SHP77 (cell line): ENCODE results near the gene PRDX2.
"Not testable (repeated sequence)": the region's sequence is repeated elsewhere in the genome, so short reads cannot be mapped to it uniquely, and the experiment has no call there.

Source experiments
- DNase-seq, 2 experiments: peaks; one replicate each; lab custom pipeline; 2025; lab: John Stamatoyannopoulos, UW

PRDX2 gene

DNA sequence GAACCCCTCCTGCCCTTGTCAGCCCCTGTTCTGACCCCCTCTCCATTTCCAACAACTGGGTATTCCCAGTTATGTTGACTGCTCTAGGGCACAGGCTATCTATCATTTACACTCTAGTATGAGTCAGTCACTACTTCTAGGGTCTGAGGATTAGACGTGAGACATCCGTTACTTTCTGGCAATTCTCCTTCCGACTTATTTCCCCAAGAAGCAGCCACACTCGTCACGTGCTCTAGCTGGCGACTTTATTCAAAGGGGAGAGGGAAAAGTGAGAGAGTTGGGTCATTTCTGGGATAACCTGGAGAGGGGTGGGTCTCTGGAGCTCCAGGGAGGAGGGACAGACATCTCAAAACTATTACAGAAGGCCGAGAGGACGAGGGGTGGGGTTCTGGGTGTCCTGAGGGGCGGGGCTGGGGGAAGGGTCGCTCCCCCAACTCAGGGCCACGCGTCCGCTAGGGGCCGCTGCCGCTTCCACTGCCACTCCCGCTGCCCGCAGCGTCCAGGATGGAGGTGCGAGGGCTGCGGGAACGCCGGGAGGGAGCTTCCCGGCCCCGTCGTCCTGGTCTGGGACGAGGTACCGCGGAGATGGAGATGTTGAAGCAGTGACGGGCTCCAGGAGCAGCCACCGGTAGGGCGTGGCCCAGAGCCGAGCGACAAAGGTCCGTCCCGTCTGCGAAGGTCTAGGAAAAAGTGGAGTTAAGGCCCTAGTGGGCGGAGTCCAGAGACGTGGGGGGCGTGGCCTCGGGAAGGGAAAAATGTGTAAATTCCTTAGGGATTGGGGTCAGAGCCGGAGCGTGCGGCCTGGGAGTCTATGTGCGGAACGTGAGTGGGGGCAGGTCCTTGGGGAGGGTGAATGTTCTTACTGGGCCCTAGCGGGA is 23.9 kb upstream of the PRDX2 start:
- no peak for DNase-seq

DNA sequence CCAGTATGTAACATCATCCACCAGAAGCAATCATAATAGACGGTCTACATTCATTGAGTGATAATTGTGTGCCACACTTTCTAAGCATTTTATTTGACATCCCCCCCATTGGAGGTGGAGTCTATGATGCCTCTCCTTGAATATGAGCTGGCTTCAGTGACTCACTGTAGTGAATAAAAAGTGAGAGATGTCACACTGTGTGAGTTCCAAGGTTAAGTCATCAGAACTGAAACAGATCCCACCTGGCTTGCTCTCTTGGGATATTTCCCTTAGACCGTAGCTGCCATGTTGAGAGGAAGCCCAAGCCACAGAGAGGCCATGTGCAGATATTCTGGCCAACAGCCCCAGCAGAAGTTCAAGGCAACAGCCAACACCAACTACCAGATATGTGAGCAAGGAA is 20.2 kb upstream of the PRDX2 start:
- DNase-seq = no peak

DNA sequence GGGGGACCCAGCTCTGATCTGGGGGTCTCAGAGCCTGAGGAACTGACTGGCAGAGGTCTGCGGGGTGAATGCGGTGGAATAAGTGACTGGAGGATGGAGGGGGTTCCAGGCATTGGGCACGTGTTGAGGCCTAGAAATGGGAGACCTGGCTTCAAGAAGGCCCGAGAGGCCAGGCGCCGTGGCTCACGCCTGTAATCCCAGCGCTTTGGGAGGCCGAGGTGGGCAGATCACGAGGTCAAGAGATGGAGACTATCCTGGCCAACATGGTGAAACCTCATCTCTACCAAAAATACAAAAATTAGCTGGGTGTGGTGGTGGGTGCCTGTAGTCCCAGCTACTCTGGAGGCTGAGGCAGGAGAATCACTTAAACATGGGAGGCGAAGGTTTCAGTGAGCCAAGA is 16.2 kb upstream of the PRDX2 start:
- DNase-seq = not testable (repeated sequence)

DNA sequence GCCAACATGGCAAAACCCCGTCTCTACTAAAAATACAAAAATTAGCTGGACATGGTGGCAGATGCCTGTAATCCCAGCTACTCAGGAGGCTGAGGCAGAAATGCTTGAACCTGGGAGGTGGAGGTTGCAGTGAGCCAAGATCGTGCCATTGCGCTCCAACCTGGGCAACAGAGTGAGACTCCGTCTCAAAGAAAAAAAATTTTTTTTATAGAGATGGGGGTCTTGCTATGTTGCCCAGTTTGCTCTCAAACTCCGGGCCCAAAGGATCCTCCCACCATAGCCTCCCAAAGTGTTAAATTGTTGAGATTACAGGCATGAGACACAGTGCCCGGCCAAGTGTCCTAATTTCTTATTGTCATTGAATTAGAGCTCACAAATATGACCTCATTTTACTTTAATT is 15.6 kb upstream of the PRDX2 start:
- not testable (repeated sequence) for DNase-seq

DNA sequence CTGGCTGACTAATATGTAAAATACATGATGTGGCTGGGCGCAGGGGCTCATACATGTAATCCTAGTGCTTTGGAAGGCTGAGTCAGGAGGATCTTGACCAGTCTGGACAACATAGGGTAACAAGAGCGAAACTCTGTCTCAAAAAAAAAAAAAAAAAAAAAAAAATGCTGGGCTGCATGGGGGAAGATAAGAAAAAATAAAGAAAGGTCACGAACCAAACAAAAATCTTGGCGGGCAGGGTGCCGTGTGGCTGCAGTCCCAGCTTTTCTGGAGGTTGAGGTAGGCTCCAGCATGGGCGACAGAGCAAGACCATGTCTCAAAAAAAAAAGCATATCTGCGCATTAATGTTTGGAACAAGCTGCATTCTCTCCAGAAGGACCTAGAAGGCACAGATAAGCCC is 13.5 kb upstream of the PRDX2 start:
- no peak for DNase-seq

DNA sequence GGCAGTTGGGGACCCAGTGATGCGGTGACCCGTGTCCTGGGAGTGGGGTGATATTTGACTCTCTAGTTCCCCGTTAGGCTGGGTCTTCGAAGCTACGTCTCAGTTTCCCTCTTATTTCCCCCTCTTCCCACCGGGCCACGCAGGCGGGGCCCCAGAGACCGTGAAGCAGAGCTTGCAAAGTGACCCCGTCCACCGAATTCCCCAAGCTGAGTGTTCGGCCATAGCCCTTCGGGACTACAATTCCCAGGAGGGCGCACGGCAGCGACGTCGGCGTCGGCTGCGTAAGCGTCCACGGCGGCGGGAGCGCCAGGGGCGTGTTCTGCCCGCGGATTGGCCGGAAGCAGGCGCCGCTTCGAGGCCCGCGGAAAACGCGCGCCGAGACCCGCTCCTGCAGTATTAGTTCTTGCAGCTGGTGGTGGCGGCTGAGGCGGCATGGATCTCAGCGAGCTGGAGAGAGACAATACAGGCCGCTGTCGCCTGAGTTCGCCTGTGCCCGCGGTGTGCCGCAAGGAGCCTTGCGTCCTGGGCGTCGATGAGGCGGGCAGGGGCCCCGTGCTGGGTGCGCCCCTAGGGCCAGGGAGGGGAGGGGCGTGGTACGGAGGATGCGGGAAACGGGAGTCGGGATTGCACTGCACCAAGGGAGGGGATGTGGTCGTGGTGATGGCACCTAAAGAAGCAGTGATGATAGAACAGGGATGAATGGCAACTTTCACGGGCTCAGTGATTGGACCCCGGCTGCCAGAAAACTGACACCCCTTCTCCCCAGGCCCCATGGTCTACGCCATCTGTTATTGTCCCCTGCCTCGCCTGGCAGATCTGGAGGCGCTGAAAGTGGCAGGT is 4.9 kb upstream of the PRDX2 start, which contains the start of gene RNASEH2A:
RNASEH2A (plus strand) TSS at position 343 of the 840 bp plus-strand sequence; CDS start at position 433, 90 bp downstream.
- peak; percentile 67 to 88 for DNase-seq

DNA sequence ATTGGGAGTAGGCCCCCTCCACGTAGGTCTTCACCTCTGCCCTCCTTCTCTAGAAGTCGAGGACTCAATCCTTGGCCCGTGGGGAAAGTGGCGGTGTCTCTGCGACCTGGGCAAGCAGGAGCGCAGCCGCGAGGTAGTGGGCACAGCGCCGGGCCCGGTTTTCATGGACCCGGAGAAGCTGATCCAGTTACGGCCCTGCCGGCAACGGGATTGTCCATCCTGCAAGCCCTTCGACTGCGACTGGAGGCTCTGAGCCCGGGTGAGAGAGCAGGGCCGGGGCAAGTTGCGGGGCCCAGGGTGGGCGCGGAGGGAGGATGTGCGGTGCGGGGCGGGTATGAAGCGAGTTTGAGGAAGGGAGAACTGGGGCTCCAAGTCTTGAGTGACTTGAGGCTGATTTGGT is 2.5 kb upstream of the PRDX2 start:
- DNase-seq = no peak

DNA sequence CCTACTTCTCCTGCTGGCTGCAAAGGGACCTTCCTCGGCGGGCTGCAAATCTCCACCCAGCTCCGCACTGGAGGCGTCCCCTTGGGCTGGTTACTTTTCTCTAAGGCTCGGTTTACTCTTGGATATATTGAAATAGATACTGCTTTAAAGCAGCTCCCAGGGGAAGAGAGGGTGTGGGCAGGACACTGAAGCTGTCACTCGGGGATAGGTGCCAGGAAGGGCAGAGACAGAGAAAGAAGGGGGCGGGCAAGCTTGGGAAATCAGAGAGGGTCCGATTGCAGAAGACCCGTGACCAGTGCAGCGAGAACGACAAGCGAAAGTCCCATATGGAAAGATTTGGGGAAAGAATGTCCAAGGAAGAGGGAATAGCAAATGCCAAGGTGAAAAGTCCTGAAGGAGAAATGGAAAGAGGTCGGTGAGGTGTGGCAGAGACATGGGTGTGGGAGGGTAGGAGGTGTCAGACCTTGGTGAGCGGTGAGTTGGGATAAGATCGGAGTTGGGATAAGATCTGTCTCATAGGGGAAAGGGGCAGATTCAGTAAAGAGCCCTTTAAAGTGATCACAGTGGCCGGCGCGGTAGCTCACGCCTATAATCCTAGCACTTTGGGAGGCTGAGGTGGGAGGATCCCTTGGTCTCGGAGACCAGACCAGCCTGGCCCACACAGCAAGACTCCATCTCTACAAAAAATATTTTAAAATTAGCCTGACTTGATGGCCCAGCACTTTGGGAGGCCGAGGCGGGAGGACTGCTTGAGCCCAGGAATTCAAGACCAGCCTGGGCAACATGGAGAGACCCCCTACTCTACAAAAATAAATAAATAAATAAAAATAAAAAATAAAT is 887 bp upstream of the PRDX2 start:
- DNase-seq = no peak

DNA sequence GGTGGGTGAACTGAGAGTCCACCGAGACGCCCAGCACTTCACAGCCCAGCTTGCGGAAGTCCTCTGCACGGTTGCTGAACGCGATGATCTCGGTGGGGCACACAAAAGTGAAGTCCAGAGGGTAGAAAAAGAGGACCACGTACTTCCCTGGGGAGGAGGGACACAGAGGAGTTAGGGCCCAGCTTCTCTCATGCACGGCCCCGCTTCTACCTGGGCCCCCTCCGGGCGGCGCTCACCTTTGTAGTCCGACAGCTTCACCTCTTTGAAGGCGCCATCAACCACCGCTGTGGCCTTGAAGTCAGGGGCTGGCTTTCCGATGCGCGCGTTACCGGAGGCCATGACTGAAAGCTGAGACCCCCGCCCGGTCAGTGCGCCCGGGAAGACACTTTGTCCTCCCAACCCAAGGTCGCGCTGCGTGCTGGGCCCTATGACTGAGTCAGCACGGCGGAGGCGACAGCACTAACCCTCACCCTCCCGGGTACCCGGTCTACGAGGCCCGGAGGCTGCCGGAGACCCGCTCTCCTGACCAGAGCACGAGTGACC is 606 bp downstream of the PRDX2 start:
- no peak for DNase-seq

DNA sequence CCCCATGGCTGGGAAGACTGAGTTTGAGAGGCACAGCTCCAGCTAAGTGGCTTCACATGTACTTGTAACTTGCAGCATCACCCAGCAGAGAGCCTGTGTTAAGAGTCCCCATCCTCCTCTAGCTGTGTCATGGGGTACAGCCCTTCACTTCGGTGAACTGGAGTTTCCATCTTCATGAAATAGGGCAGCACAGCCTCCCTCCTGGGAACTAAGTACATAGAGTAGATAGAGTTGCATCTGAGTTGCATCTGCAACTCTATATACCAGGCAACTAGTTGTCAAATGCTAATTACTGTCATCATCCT is 1.2 kb downstream of the PRDX2 start:
- DNase-seq = no peak

DNA sequence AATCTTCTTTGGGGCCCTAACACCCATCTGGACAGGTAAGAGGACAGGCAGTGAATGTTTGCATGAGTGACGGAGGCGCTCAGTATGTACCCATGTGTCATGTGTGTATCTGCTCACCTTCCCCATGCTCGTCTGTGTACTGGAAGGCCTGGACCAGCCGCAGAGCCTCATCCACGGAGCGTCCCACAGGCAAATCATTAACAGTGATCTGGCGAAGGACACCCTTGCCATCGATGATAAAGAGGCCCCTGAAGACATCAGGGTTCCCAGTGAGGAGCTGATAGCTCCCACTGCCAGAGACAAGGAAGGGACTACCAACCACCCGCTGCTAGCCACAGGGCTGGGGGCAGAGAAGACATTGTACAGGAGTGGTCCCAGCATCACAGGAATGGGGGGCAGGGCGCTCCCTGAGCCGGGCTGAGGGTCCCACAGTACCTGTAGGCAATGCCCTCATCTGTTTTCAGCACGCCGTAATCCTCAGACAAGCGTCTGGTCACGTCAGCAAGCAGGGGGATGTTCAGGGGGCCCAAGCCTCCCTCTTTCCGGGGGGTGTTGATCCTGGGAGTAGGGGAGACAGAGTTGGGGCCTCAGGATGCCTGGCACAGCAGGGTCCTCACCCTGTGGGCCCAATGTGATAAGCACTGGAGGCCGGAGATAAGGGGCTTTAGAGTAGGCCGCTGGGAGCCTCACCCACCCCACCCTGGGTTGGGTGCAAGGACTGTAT is 1.7 kb downstream of the PRDX2 start:
- no peak for DNase-seq

DNA sequence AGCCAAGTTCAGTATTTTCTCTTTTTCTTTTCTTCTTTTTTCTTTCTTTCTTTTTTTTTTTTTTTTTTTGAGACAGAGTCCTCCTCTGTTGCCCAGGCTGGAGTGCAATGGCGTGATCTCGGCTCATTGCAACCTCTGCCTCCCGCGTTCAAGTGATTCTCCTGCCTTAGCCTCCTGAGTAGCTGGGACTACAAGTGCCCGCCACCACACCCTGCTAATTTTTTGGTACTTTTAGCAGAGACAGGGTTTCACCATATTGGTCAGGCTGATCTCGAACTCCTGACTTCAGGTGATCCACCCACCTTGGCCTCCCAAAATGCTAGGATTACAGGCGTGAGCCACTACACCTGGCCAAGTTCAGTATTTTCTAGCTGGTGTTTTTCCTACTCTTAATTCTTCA is 4.0 kb downstream of the PRDX2 start:
- not testable (repeated sequence) for DNase-seq

DNA sequence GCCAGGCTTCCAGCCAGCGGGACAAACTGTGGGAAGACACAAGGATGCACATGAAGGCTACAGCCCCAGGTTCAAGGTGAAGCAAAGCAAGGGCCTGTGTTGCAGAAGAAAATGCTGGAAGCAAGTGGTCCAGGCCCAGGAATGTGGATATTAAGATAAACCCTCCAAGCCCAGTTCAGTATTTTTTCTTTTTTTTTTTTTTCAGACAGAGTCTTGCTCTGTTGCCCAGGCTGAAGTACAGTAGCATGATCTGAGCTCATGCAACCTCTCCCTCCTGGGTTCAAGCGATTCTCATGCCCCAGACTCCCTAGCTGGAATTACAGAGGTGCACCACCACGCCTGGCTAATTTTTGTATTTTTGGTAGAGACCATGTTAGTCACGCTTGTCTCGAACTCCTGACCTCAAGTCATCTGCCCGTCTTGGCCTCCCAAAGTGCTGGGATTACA is 4.4 kb downstream of the PRDX2 start:
- DNase-seq = no peak

DNA sequence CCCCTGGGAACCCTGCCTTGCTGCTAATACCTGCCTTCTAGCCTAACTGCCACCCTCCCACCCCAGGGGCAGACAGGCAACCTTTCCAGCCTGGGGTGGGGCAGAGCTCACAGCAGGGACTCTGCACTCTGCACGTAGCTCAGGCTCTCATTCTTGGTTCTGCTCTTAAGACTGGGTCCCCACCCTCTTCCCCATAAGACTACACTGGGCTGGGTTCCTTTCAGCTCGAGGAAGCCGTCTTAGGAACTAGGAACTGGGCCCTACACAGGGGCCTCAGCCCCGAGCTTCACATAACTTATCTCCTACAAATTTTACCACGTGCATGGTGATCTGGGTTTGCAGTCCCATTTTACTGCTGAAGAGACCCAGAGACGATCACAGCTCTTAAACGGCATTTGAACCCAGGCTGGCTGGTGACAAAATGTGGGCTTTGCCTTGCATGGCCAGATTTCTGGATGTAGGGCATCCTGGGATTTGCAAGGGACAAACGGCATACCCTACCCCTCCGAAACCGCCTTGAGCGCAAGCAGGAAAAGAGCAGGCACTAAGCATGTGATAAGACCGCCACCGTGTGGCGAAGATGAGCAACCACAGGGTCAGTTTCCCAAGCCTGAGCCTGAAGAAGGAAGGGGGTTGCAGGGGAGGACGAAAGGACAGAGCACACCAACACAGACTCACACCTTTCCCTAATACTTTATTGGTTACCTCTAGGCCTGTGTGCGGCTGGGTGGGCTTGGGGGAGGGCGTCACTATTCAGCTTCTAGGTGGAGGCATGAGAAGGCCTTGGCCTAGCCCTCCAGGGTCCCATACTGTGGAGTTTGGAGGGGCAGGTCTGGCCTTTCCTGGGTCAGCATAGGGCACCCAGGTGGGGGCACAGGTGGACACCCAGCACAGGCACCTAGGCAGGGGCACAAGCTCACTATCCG is 5.2 kb downstream of the PRDX2 start:
- peak; percentile 80 to 83 for DNase-seq

DNA sequence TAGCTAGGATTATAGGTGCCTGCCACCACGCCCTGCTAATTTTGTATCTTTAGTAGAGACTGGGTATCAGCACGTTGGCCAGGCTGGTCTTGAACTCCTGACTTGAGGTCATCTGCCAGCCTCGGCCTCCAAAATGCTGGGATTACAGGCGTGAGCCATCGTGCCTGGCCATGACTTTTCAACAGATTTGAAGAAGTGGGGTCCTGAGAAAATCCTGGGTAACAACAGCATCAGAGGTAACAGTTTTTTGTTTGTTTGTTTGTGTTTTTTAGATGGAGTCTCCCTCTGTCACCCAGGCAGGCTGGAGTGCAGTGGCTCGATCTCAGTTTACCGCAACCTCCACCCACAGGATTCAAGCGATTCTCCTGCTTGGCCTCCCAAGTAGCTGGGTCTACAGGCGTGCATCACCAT is 6.6 kb downstream of the PRDX2 start:
- no peak for DNase-seq

DNA sequence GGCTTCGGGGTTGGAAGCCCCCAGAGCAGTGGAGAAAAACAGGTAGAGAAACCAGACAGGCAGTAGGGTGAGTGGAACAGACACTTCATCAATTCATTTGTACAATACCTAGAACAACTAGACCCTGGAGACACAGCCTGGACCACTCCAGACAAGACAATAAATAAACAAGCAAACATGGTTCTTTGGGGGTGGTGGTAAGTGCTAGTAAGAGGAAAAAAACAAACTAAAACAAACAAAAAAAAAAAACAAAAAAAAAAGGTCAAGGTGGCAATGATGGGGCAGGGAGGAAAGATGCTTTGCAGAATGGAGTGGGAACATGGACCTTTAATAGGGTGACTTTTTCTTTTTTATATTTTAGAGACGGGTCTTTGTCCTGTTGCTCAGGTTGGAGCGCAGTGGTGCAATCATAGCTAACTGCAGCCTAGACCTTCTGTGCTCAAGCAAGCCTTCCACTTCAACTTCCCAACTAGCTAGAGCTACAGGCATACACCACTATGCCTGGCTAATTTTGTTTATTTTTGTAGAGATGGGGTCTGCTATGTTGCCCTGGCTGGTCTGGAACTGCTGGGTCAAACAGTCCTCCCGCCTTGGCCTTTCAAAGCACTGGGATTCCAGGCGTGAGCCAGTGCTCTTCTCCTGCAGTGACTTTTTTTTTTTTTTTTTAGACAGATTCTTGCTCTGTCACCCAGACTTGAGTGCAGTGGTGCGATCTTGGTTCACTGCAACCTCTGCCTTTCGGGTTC is 7.2 kb downstream of the PRDX2 start:
- no peak for DNase-seq

DNA sequence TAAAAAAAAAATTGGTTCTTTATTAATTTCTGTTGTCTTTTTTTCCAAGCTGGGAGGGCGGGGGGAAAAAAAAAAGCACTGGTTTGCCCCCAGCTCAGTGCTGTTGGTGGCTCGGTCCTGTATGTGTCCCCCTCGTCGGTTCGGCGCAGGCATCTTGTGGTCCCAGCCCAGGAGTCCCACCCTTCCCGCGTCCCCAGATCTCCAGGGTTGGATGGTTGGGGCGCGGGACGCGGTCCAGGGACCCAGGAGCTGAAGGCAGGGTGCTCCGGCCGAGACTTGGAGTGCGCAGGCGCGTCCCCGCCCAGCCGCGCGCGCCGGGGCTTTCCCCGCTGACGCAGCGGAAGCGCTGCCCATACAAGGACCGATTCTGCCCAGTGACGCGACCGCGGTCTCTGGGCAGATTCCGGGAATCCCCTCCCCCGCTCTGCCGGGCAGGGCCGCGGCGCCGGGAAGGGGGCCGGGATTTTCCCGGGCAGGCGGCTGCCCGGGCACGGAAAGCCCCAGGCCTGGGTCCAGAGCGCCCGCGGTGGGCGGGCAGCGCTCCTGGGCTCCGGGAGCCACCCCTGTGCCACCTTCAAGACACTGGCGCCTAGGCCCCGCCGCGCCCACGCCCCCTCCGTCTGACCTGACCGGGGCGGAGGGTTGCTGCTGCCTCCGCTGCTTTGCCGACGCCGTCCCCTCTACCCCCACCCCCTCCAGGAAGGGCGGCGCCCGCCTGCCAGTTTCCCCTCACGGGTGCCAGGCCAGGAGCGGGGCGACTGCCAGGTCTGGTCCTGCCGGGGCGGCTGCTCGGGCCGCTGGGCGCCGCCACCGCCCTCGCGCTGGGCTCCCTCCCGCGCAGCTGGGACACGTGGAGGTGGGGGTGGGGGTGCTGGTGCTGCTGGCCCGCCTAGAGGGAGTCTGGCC is 8.1 kb downstream of the PRDX2 start:
- peak; percentile 83 to 86 for DNase-seq

DNA sequence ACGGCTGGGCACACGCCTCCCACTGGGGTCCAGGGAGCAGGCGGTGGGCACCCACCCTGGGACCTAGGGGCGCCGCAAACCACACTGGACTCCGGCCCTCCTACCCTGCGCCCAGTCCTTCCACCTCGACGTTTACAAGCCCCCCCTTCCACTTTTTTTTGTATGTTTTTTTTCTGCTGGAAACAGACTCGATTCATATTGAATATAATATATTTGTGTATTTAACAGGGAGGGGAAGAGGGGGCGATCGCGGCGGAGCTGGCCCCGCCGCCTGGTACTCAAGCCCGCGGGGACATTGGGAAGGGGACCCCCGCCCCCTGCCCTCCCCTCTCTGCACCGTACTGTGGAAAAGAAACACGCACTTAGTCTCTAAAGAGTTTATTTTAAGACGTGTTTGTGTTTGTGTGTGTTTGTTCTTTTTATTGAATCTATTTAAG is 8.7 kb downstream of the PRDX2 start:
- DNase-seq = no peak
